Activated CD8-positive, alpha-beta T cell treated with anti-CD3 and anti-CD28 coated beads, Interleukin-2, amount 10 ng/mL, durations not matched to agents 7 days and 5 days (primary cell): ENCODE results near the gene ST6GALNAC3. TPM values are rescaled to one million over a fixed set of nuclear protein-coding genes. Genes with fewer than 3 reads are reported as not detected.
"Not testable (repeated sequence)": the region's sequence is repeated elsewhere in the genome, so short reads cannot be mapped to it uniquely, and the experiment has no call there.

Experiments used
- ATAC-seq: fragments of 150-1000 bp; cut with Tn5 transposase; one replicate; pipeline ENCODE4 v1.10.0; 2021; ENCODE audit warnings: moderate library complexity
- CTCF ChIA-PET: fragments of 350-600 bp; sonication (Branson Sonifier 250); formaldehyde crosslinking; loops from one replicate; lab custom pipeline; 2021; ENCODE audit warnings: antibody characterized with exemption; lab: Charles Lee
- POLR2A ChIA-PET: fragments of 350-600 bp; sonication (Branson Sonifier 250); formaldehyde crosslinking; loops from one replicate; lab custom pipeline; 2021; ENCODE audit warnings: antibody characterized with exemption; lab: Charles Lee
- DNase-seq: peaks from one replicate; pipeline ENCODE4 v3.0.0-alpha.2; 2020
- H3K27ac Mint-ChIP-seq: one replicate; pipeline ENCODE4 v1.8.0; 2021; ENCODE audit warnings: mild to moderate bottlenecking, mixed read lengths
- H3K27me3 Mint-ChIP-seq: one replicate; pipeline ENCODE4 v1.8.0; 2021; ENCODE audit warnings: low read depth, mixed read lengths
- H3K36me3 Mint-ChIP-seq: one replicate; pipeline ENCODE4 v1.8.0; 2021; ENCODE audit warnings: low read depth, mixed read lengths
- H3K4me1 Mint-ChIP-seq: one replicate; pipeline ENCODE4 v1.8.0; 2021; ENCODE audit warnings: low read depth, mixed read lengths
- H3K4me3 Mint-ChIP-seq: one replicate; pipeline ENCODE4 v1.8.0; 2021; ENCODE audit warnings: mild to moderate bottlenecking, mixed read lengths
- H3K9me3 Mint-ChIP-seq: one replicate; pipeline ENCODE4 v1.8.0; 2022; ENCODE audit warnings: mixed read lengths; ENCODE audit not compliant: insufficient read depth
- total RNA-seq, 2 experiments: library from RNA; stranded (reverse); gene quantifications; one replicate each; pipeline ENCODE4 v1.2.3, GENCODE V29; 2021

The ST6GALNAC3 gene
- total RNA-seq, 2 experiments from 2014 or later: 0.50 TPM; not detected in 1

- H3K27ac Mint-ChIP-seq: no peak overlapping the region
- CTCF ChIA-PET: no interaction called here
- DNase-seq (no peak), ATAC-seq (no peak)
- H3K4me1 Mint-ChIP-seq: no peaks in the 10 kb centered on the region
- H3K36me3 Mint-ChIP-seq: no peaks in the 10 kb centered on the region
- H3K27me3 Mint-ChIP-seq: no peaks in the 10 kb centered on the region
- H3K4me3 Mint-ChIP-seq: no peak overlapping the region
- POLR2A ChIA-PET: interaction anchor here (0.6 kb wide), 1 partner anchor 12 kb away, joined by 4 read pairs; no protein-coding TSS in a partner anchor
- no peaks in the 10 kb centered on the region for H3K9me3 Mint-ChIP-seq
Observed at GRCh38 chr1:76093522-76094312, 19.2 kb downstream of the ST6GALNAC3 start.

DNA sequence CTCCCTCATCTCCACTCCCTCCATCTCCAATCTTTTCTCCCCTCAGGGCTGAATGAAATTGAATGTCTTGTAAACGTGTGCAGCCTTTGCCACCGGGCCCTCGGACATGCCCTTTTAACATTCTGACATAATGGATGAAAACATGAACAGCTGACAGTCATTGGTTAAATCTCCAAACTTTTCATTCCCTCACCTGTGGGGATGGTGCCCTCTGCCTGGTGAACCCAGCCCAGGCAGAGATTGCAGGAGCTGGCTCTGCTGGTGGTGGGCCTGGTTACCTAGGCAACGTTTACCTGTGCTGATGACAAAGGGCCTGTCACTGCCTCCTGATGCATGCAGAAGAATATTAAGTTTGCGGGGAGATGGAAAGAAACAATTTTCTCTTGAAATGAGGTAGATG, 21.3 kb downstream of the ST6GALNAC3 start:
- no peak for DNase-seq
- CTCF ChIA-PET: no interaction called here
- POLR2A ChIA-PET: no interaction called here

DNA sequence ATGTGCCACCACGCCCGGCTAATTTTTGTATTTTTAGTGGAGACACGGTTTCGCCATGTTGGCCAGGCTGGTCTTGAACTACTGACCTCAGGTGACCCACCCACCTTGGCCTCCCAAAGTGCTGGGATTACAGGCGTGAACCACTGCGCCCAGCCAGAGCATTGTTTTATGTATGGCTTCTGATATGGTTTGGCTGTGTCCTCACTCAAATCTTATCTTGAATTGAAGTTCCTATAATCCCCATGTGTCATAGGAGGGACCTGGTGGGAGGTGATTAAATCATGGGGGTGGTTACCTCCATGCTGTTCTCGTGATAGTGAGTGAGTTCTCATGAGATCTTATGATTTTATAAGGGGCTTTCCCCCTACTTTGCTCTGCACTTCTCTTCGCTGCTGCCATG, 22.5 kb downstream of the ST6GALNAC3 start:
- H3K9me3 Mint-ChIP-seq, H3K27me3 Mint-ChIP-seq, ATAC-seq, H3K4me3 Mint-ChIP-seq, DNase-seq, H3K36me3 Mint-ChIP-seq, POLR2A ChIA-PET, CTCF ChIA-PET, H3K4me1 Mint-ChIP-seq, H3K27ac Mint-ChIP-seq: not testable (repeated sequence)

More for the DNA sequence above, 21.3 kb downstream of the ST6GALNAC3 start:
- H3K36me3 Mint-ChIP-seq: no peaks in the 10 kb centered on the region
- no peaks in the 10 kb centered on the region for H3K27me3 Mint-ChIP-seq
- H3K4me1 Mint-ChIP-seq: no peaks in the 10 kb centered on the region
- no peak overlapping the region for H3K4me3 Mint-ChIP-seq
- H3K9me3 Mint-ChIP-seq: no peaks in the 10 kb centered on the region
- no peak overlapping the region for H3K27ac Mint-ChIP-seq
- ATAC-seq: no peak

- H3K4me1 Mint-ChIP-seq: peaks cover 8% of the 10 kb centered on the region
- H3K27me3 Mint-ChIP-seq: peaks cover 3% of the 10 kb centered on the region
- DNase-seq (no peak), ATAC-seq (no peak)
- ChIA-PET CTCF (no interaction called here), POLR2A (no interaction called here)
- H3K9me3 Mint-ChIP-seq: no peaks in the 10 kb centered on the region
- H3K36me3 Mint-ChIP-seq: no peaks in the 10 kb centered on the region
- H3K27ac Mint-ChIP-seq: no peak overlapping the region
- H3K4me3 Mint-ChIP-seq: no peak overlapping the region
Observed at GRCh38 chr1:76098845-76099244, 24.3 kb downstream of the ST6GALNAC3 start.

- POLR2A ChIA-PET: no interaction called here
- H3K4me1 Mint-ChIP-seq: peaks cover 22% of the 10 kb centered on the region
- no peaks in the 10 kb centered on the region for H3K9me3 Mint-ChIP-seq
- ATAC-seq (no peak), DNase-seq (no peak)
- no peak overlapping the region for H3K4me3 Mint-ChIP-seq
- no peaks in the 10 kb centered on the region for H3K36me3 Mint-ChIP-seq
- CTCF ChIA-PET: no interaction called here
- peaks cover 7% of the 10 kb centered on the region for H3K27me3 Mint-ChIP-seq
- no peak overlapping the region for H3K27ac Mint-ChIP-seq
Observed at GRCh38 chr1:76101548-76101947, 27.0 kb downstream of the ST6GALNAC3 start.

DNA sequence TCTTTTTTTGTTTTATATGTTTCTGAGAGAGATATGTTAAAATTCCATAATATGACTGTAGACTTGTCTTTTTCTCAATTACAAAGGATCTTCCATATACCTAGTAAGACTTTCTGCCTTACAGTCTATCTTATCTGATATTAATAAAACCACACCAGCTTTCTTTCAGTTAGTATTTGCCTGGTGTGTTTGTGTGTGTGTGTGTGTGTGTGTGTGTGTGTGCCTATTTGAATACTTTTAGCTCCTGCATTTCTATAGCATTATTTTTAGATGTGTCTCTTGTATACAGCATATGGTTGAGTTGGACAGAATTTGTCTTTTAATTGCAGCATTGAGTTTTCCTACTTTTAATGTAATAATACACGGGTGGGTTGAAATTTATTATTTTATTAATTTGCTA, 27.5 kb downstream of the ST6GALNAC3 start:
- H3K36me3 Mint-ChIP-seq: no peaks in the 10 kb centered on the region
- H3K4me1 Mint-ChIP-seq: peaks cover 22% of the 10 kb centered on the region
- H3K27me3 Mint-ChIP-seq: peaks cover 10% of the 10 kb centered on the region
- no peak for DNase-seq
- ChIA-PET CTCF (no interaction called here), POLR2A (no interaction called here)
- ATAC-seq: no peak
- H3K4me3 Mint-ChIP-seq: no peak overlapping the region
- H3K9me3 Mint-ChIP-seq: no peaks in the 10 kb centered on the region
- H3K27ac Mint-ChIP-seq: no peak overlapping the region

DNA sequence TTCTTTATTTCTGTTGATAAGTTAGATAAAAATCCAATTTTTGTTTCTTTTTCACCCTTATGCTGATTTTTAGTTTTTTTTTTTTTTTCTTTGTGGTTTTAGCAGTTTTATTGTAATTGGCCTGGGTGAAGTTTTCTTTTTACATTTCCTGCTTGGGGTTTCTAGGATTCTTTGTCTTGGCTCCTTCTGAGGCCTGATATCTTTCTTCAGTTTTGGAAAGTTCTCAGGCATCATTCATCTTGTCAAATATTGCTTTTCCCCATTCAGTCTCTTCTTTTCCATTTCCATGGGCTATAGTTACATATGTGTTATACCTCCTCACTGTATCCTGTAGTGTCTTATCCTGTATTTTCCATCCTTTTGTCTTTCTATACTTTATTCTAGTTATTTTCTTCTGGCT, 28.5 kb downstream of the ST6GALNAC3 start:
- ATAC-seq (no peak), DNase-seq (no peak)
- no peak overlapping the region for H3K27ac Mint-ChIP-seq
- H3K27me3 Mint-ChIP-seq: peaks cover 15% of the 10 kb centered on the region
- ChIA-PET CTCF (no interaction called here), POLR2A (no interaction called here)
- H3K36me3 Mint-ChIP-seq: no peaks in the 10 kb centered on the region
- no peak overlapping the region for H3K4me3 Mint-ChIP-seq
- H3K4me1 Mint-ChIP-seq: peaks cover 22% of the 10 kb centered on the region
- H3K9me3 Mint-ChIP-seq: no peaks in the 10 kb centered on the region

DNA sequence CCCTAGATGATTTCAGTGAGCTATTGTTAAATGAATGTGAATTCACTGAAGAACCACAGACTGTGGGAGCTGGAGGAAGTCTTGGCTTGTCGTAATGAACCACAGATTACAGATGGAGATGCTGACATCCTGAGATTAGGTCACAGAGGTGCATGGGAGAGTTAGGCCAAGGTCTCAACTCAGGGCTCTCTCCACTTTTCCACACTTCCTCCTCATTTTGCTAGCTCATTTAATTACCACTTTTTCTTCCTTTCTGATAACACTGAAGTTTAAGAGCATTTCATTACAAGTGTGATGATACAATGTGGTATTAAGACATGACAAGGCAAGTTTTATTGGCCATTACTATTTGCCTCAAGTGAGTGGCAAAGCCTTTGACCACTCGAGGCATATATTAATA, 30.8 kb downstream of the ST6GALNAC3 start:
- CTCF ChIA-PET: interaction anchor here (1.1 to 1.2 kb wide), 2 partner anchors 18 to 47 kb away, joined by 3 to 4 read pairs; no protein-coding TSS in a partner anchor

DNA sequence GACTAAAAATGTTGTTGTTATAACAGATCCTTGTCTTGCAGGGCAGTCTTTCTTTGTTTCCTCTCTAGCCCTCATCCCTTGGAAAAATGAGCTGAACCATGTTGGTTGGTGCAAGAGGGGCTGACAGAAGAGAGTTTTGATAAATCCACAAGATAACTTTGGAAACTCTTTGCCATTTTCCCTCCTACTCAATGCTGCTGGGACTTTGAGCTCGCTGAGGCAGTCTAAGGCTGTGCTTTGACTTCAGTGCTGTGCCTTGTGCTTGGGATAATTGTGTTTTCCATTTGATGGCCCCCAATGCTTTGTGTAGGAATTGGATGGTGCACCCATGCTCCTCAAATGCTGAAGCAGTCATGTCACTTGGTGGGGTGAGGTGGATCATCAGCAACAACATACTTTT, 31.7 kb downstream of the ST6GALNAC3 start:
- no peak overlapping the region for H3K27ac Mint-ChIP-seq
- peaks cover 22% of the 10 kb centered on the region for H3K4me1 Mint-ChIP-seq
- H3K9me3 Mint-ChIP-seq: no peaks in the 10 kb centered on the region
- no peak for DNase-seq
- no peak for ATAC-seq
- no peaks in the 10 kb centered on the region for H3K36me3 Mint-ChIP-seq
- ChIA-PET POLR2A (no interaction called here), CTCF (interaction anchor here (1.2 kb wide), 1 partner anchor 46 kb away, joined by 4 read pairs; no protein-coding TSS in a partner anchor)
- H3K4me3 Mint-ChIP-seq: no peak overlapping the region
- peaks cover 18% of the 10 kb centered on the region for H3K27me3 Mint-ChIP-seq

More for the DNA sequence above, 30.8 kb downstream of the ST6GALNAC3 start:
- no peak overlapping the region for H3K27ac Mint-ChIP-seq
- no peak overlapping the region for H3K4me3 Mint-ChIP-seq
- POLR2A ChIA-PET: no interaction called here
- no peaks in the 10 kb centered on the region for H3K9me3 Mint-ChIP-seq
- H3K4me1 Mint-ChIP-seq: peaks cover 22% of the 10 kb centered on the region
- peak; percentile 45 for DNase-seq
- peak; percentile 78 for ATAC-seq
- no peaks in the 10 kb centered on the region for H3K36me3 Mint-ChIP-seq
- H3K27me3 Mint-ChIP-seq: peaks cover 18% of the 10 kb centered on the region

- ATAC-seq: no peak
- CTCF ChIA-PET: no interaction called here
- no peaks in the 10 kb centered on the region for H3K36me3 Mint-ChIP-seq
Observed at GRCh38 chr1:76106719-76107235, 32.2 kb downstream of the ST6GALNAC3 start.

DNA sequence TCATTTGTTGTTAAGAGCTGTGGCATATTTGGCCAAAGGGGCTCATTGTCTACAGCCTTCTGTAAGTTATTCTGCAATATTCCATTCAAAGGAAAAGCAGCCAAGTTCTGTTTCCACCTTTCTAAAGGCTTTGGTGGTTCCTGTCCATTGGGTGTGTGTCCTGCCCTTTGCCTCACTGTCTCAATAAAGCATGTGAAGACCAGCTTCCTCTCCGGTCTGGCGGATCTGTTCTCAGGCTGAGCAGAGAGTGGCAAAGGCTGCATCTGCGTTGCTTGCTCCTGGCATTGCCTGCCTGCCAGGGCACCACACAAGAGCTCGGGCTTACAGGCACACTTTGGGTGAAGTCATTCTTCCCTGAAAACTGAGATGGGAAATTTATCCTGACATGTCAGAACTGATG, 34.9 kb downstream of the ST6GALNAC3 start:
- CTCF ChIA-PET: interaction anchor here (1.0 kb wide), 1 partner anchor 45 kb away, joined by 3 read pairs; no protein-coding TSS in a partner anchor
- DNase-seq: no peak
- Mint-ChIP-seq H3K36me3 (no peaks in the 10 kb centered on the region), H3K4me1 (peaks cover 12% of the 10 kb centered on the region), H3K9me3 (no peaks in the 10 kb centered on the region), H3K4me3 (no peak overlapping the region), H3K27ac (no peak overlapping the region), H3K27me3 (peaks cover 16% of the 10 kb centered on the region)
- ATAC-seq: no peak
- POLR2A ChIA-PET: no interaction called here

More at GRCh38 chr1:76106719-76107235, 32.2 kb downstream of the ST6GALNAC3 start:
- no peak for DNase-seq
- POLR2A ChIA-PET: interaction anchor here (0.6 kb wide), 1 partner anchor 130 kb away, joined by 3 read pairs; no protein-coding TSS in a partner anchor
- peaks cover 18% of the 10 kb centered on the region for H3K27me3 Mint-ChIP-seq
- no peaks in the 10 kb centered on the region for H3K9me3 Mint-ChIP-seq
- peaks cover 22% of the 10 kb centered on the region for H3K4me1 Mint-ChIP-seq
- no peak overlapping the region for H3K27ac Mint-ChIP-seq
- H3K4me3 Mint-ChIP-seq: no peak overlapping the region

DNA sequence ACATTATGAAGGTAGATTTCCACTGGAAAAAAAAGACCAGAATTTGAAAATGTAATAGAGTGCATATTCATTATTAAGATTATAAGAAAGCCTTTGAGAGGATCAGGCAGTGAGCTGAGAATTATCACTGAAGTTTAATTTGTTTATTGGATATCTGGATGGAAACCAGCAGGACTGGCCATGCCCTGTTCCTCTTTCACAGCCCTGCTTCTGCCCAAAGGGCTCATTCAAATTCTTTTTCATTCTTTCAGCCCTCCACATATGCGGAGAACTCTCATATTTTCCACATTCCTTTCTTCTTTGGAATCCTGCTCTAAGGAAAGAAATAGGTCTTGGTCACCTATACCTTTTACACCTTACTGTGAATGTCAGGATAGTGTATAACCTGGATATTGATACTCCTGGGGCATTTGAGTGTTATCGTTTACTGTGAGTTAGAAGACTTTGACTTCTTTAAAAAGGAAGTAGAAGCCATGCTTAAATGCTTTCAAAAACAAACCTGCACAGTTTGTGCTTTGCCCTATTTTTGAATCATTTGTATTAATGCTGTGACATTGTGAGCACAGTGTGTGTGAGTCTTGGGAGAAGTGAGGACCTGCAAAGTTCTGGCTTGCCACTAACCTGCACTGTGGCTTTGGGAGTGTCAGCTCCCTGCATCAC, 35.5 kb downstream of the ST6GALNAC3 start:
- H3K27me3 Mint-ChIP-seq: peaks cover 16% of the 10 kb centered on the region
- no peak overlapping the region for H3K27ac Mint-ChIP-seq
- ChIA-PET CTCF (interaction anchor here (1.0 kb wide), 1 partner anchor 44 kb away, joined by 3 read pairs; no protein-coding TSS in a partner anchor), POLR2A (no interaction called here)
- H3K9me3 Mint-ChIP-seq: no peaks in the 10 kb centered on the region
- ATAC-seq: no peak
- no peaks in the 10 kb centered on the region for H3K36me3 Mint-ChIP-seq
- no peak for DNase-seq
- no peak overlapping the region for H3K4me3 Mint-ChIP-seq
- peaks cover 5% of the 10 kb centered on the region for H3K4me1 Mint-ChIP-seq
